HCT116 (cell line): Measurements from ENCODE around the gene VEGFD.

Experiments used
- CTCF ChIP-seq, 3 experiments: fragments of 200-600 bp in 1 of 3; sonication (generic) in 1 of 3; IDR thresholded peaks in 2 of 3; conservative IDR thresholded peaks in 1 of 3; 2 replicates each; pipeline ENCODE4 v1.5.1; 2012 to 2017; ENCODE audit warnings: low read depth in 2 of 3, low read length in 2 of 3, antibody characterized with exemption in 1 of 3, borderline replicate concordance in 1 of 3, control low read depth in 1 of 3, mild to moderate bottlenecking in 1 of 3, mixed read lengths in 1 of 3, mixed run types in 1 of 3, moderate library complexity in 1 of 3; ENCODE audit not compliant: insufficient read depth in 1 of 3
- EZH2 ChIP-seq: fragments of 200-600 bp; sonication (generic); IDR thresholded peaks from 2 replicates; pipeline ENCODE4 v1.6.1; 2017; ENCODE audit warnings: antibody characterized with exemption, mixed run types
- FOSL1 ChIP-seq: IDR thresholded peaks from 2 replicates; pipeline ENCODE4 v1.6.1; 2012; ENCODE audit warnings: low read depth
- POLR2A ChIP-seq: IDR thresholded peaks from 2 replicates; pipeline ENCODE4 v1.7.0; 2011; ENCODE audit warnings: borderline replicate concordance; ENCODE audit not compliant: insufficient read depth, insufficient read length; ENCODE audit errors: extremely low read depth
- POLR2AphosphoS5 ChIP-seq: IDR thresholded peaks from 2 replicates; pipeline ENCODE4 v1.6.1; 2011; ENCODE audit warnings: mild to moderate bottlenecking, low read depth, low read length, moderate library complexity
- REST ChIP-seq: IDR thresholded peaks from 2 replicates; pipeline ENCODE4 v1.6.1; 2012; ENCODE audit warnings: low read depth
- SIN3A ChIP-seq: IDR thresholded peaks from 2 replicates; pipeline ENCODE4 v1.6.1; 2012; ENCODE audit warnings: low read depth
- SRF ChIP-seq: IDR thresholded peaks from 2 replicates; pipeline ENCODE4 v1.6.1; 2012; ENCODE audit warnings: low read depth
- YY1 ChIP-seq: IDR thresholded peaks from 2 replicates; pipeline ENCODE4 v1.6.1; 2011; ENCODE audit warnings: low read length, low read depth, moderate library complexity, mild to moderate bottlenecking; ENCODE audit not compliant: insufficient replicate concordance; ENCODE audit errors: extremely low read depth
- ZFX ChIP-seq: fragments of 450-650 bp; IDR thresholded peaks from 2 replicates; pipeline ENCODE4 v1.6.1; 2017
- TF ChIP-seq, protein P1 (sequence below): IDR thresholded peaks from 2 replicates; pipeline ENCODE4 v1.6.1; 2012

GRCh38 chrX:15298201-15298600 lies 86.0 kb downstream of the VEGFD start:
- no peak for TF ChIP-seq CTCF (IDR thresholded peaks at IDR 0.05 in 2 of 3, conservative IDR thresholded peaks at IDR 0.05 in 1 of 3; ENCODE audit: borderline replicate concordance in 1 of 3, insufficient read depth in 1 of 3, low read depth in 2 of 3, low read length in 2 of 3)
- TF ChIP-seq SRF: no peak
- TF ChIP-seq POLR2A: no peak
- no peak for TF ChIP-seq YY1
- TF ChIP-seq POLR2AphosphoS5: no peak
- TF ChIP-seq, protein P1, sequence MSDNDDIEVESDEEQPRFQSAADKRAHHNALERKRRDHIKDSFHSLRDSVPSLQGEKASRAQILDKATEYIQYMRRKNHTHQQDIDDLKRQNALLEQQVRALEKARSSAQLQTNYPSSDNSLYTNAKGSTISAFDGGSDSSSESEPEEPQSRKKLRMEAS: no peak
- TF ChIP-seq REST: no peak
- TF ChIP-seq FOSL1: no peak
- TF ChIP-seq SIN3A: no peak
- no peak for TF ChIP-seq EZH2
- TF ChIP-seq ZFX: no peak
